GM12875 (cell line): Measurements from ENCODE around the gene RIPOR3.
"Not testable (repeated sequence)": the region's sequence is repeated elsewhere in the genome, so short reads cannot be mapped to it uniquely, and the experiment has no call there.

Experiments
- H3K4me3 ChIP-seq: one replicate; pipeline ENCODE4 v1.5.1; 2011; ENCODE audit warnings: low read depth, low read length, control low read depth
- TF ChIP-seq, protein P1 (sequence below): IDR thresholded peaks from 2 replicates; pipeline ENCODE4 v1.5.1; 2011; ENCODE audit warnings: low read depth, mild to moderate bottlenecking, control low read depth, inconsistent platforms, low read length, moderate library complexity, borderline replicate concordance; ENCODE audit not compliant: insufficient read depth

The RIPOR3 gene

DNA sequence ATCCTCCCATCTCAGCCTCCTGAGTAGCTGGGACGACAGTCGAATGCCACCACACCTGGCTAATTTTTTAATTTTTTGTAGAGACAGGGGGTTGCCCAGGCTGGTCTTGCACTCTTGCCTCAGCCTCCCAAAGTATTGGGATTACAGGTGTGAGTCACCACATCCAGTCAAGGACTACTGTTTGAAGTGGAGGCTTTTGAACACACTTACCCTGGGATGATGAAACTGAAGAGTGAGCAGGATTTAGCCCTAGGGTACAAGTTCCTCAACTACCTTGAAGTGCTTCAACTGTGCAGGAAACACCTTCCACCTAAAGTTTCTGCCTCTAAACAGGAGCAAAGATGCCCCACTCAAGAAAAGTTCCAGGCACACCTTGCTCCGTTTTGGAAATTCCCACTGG, 24.4 kb upstream of the RIPOR3 start:
- no peak overlapping the region for H3K4me3 ChIP-seq
- TF ChIP-seq, protein P1, sequence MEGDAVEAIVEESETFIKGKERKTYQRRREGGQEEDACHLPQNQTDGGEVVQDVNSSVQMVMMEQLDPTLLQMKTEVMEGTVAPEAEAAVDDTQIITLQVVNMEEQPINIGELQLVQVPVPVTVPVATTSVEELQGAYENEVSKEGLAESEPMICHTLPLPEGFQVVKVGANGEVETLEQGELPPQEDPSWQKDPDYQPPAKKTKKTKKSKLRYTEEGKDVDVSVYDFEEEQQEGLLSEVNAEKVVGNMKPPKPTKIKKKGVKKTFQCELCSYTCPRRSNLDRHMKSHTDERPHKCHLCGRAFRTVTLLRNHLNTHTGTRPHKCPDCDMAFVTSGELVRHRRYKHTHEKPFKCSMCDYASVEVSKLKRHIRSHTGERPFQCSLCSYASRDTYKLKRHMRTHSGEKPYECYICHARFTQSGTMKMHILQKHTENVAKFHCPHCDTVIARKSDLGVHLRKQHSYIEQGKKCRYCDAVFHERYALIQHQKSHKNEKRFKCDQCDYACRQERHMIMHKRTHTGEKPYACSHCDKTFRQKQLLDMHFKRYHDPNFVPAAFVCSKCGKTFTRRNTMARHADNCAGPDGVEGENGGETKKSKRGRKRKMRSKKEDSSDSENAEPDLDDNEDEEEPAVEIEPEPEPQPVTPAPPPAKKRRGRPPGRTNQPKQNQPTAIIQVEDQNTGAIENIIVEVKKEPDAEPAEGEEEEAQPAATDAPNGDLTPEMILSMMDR, result no peak

DNA sequence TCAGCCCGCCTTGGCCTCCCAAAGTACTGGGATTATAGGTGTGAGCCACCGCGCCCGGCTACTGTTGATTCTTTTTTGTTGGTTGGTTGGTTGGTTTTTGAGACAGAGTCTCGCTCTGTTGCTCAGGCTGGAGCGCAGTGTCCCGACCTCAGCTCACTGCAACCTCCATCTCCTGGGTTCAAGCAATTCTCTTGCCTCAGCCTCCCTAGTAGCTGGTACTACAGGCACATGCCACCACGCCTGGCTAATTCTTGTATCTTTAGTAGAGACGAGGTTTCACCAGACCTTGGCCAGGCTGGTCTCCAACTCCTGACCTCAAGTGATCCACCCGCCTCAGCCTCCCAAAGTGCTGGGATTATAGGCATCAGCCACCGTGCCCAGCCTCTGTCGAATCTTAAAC, 23.1 kb upstream of the RIPOR3 start:
- H3K4me3 ChIP-seq, result not testable (repeated sequence)

DNA sequence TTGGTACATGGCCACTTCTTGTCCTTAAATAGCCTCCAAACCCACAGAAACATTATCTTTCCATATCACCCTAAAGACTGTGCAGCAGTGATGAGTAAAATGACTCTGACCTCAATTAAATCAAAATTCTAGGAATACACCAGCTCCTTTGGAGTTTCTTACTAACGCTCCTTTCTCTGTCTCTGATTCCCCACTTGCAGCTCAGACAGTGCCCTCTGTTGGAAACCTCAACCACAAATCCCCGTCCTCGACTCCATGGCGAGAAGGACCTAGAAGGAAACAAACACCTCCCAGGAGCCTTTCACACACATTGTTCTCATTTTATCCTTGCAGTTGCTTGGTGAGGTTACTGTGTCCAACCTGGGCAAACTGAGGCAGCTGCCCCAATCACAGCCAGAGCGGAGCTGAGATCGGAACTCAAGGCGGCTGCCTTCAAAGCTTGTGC, 22.3 kb upstream of the RIPOR3 start:
- H3K4me3 ChIP-seq, result no peak overlapping the region
- TF ChIP-seq, protein P1, result no peak

DNA sequence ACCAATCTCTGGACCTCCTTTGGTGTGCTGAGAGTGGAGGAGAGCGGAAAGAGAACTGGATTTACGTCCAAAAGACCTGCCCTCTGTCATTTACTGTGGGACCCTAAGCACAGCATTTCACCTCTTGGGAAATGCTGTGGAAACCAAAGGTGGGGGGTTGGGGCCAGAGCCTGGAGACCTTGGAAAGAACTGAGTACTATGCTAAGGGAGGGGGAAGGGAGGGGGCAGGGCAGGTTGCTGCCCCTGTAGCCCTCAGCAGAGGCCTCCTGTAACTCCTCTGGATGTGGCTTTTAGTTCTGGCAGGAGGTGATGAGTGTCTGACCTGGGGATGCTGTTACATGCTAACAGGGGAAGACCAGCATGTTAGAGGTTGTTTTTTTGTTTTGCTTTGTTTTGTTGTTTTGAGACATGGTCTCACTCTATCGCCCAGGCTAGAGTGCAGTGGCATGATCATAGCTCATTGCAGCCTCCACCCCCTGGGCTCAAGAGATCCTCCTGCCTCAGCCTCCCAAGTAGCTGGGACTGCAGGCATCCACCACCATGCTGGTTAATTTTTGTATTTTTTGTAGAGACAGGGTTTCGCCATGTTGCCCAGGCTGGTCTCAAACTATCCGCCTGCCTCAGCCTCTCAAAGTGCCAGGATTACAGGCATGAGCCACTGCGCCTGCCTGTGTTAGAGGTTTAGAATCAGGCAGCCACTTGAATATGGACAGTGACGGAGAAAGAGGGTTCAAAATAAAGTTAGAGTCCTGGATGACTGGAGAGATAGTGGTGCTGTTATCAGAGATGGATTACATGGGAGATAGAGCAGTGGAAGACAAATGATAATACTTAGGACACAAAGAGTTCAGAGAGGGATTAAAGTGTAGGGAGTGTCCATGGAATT, 21.7 kb upstream of the RIPOR3 start:
- H3K4me3 ChIP-seq, result no peak overlapping the region
- TF ChIP-seq, protein P1, result no peak

DNA sequence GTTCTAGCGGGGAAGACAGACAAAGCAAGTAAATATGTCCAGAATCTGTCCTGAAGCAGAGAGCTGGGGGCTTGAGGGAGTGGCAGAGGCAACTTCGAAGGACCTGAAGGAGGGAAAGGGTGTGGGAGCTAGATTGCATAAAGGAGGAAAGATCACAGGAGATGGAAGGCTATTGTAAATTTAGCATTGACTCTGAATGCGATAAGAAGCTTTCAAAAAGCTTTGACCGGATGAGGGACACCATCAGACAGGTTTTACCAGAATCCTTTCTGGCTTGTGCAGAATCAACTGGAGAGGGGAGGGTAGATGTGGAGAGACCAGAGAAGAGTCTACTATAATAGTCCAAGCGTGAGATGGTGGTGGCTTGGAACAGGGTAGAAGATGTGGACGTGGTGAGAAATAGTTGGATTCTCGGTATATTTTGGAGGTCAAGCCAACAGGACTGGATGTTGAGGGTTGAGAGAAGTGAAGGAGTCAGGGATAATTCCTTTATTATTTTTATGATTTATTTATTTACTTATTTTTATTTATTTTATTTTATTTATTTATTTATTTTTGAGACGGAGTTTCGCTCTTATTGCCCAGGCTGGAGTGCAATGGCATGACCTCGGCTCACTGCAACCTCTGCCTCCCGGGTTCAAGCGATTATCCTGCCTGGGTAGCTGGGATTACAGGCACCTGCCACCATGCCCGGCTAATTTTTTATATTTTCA, 19.9 kb upstream of the RIPOR3 start:
- TF ChIP-seq, protein P1, result no peak
- no peak overlapping the region for H3K4me3 ChIP-seq

DNA sequence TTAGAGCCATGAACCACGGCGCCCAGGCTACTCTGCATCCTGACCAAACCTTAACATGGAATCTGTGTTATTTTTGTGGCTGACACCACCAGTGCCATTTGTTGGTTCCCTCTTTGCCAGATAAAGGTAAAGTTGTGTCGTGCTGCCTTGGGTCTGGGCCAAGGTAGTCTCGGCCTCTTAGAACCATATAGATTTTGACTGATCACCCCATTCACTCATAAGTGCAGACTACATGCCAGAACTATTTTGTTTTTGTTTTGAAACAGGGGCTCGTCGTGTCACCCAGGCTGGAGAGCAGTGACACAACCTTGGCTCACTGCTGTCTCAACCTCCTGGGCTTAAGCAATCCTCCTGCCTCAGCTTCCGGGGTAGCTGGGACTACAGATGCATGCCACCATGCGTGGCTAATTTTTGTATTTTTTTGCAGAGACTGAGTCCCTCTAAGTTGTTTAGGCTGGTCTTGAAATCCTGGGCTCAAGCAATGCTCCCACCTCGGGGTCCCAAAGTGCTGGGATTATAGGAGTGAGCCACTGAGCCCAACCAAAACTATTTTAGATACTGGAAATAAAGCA, 19.2 kb upstream of the RIPOR3 start:
- TF ChIP-seq, protein P1, result no peak

DNA sequence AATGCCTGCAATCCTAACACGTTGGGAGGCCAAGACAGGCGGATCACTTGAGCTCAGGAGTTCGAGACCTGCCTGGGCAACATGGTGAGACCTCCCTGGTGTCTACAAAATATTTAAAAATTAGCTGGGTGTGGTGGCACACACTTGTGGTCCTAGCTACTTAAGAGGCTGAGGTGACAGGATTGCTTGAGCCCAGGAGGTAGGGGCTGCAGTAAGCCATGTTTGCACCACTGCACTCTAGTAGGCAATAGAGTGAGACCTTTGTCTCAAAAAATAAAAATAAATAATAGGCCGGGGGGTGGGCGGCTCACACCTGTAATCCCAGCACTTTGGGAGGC, 18.3 kb upstream of the RIPOR3 start:
- TF ChIP-seq, protein P1, result no peak
- H3K4me3 ChIP-seq, result no peak overlapping the region

More for the DNA sequence above, 19.2 kb upstream of the RIPOR3 start:
- H3K4me3 ChIP-seq, result no peak overlapping the region
